CD4-positive, CD25-positive, alpha-beta regulatory T cell (primary cell): ENCODE results near the gene SHROOM1. TPM values are rescaled to one million over a fixed set of nuclear protein-coding genes. Genes with fewer than 3 reads are reported as not detected.

Experiments used
- ATAC-seq, 2 donors: fragments of 150-1000 bp; cut with Tn5 transposase; one replicate each; pipeline ENCODE4 v1.10.0; 2021; ENCODE audit warnings: low read depth in 2 of 2, moderate number of reproducible peaks in 2 of 2, moderate library complexity in 1 of 2
- DNase-seq, 3 donors: peaks; one replicate each; pipeline versions ENCODE4 v3.0.0 to v3.0.0-alpha.2; 2012 to 2022; ENCODE audit warnings: mixed read lengths in 1 of 3
- H3K27ac ChIP-seq: one replicate; pipeline ENCODE4 v1.7.0; 2013; ENCODE audit warnings: mild to moderate bottlenecking, low read length; ENCODE audit not compliant: insufficient read depth, poor library complexity, severe bottlenecking
- H3K27me3 ChIP-seq: one replicate; pipeline ENCODE4 v1.7.0; 2013; ENCODE audit warnings: low read length; ENCODE audit not compliant: control insufficient read depth, insufficient read depth
- H3K36me3 ChIP-seq: one replicate; pipeline ENCODE4 v1.7.0; 2013; ENCODE audit warnings: mild to moderate bottlenecking, low read length, moderate library complexity; ENCODE audit not compliant: control insufficient read depth, insufficient read depth
- H3K4me1 ChIP-seq: 2 replicates; pipeline ENCODE4 v1.7.0; 2013; ENCODE audit warnings: mild to moderate bottlenecking, low read length; ENCODE audit not compliant: insufficient read depth, control insufficient read depth, poor library complexity, severe bottlenecking
- H3K4me3 ChIP-seq: one replicate; pipeline ENCODE4 v1.7.0; 2013; ENCODE audit warnings: low read depth, mild to moderate bottlenecking, low read length, moderate library complexity
- H3K9me3 ChIP-seq, 2 experiments: 1 replicate in 1 of 2; 2 replicates in 1 of 2; pipeline ENCODE4 v1.7.0; 2013; ENCODE audit warnings: low read length in 2 of 2, mild to moderate bottlenecking in 1 of 2, moderate library complexity in 1 of 2; ENCODE audit not compliant: control insufficient read depth in 2 of 2
- H3K27ac Mint-ChIP-seq, 3 donors: one replicate each; pipeline ENCODE4 v1.8.0; 2020 to 2022; ENCODE audit warnings: mild to moderate bottlenecking in 3 of 3, mixed read lengths in 3 of 3, moderate library complexity in 2 of 3
- H3K27me3 Mint-ChIP-seq: one replicate; pipeline ENCODE4 v1.8.0; 2022; ENCODE audit warnings: mild to moderate bottlenecking, mixed read lengths
- H3K36me3 Mint-ChIP-seq: one replicate; pipeline ENCODE4 v1.8.0; 2020; ENCODE audit warnings: mixed read lengths
- H3K4me1 Mint-ChIP-seq, 4 donors: one replicate each; pipeline ENCODE4 v1.8.0; 2020 to 2022; ENCODE audit warnings: mixed read lengths in 4 of 4, mild to moderate bottlenecking in 1 of 4
- H3K4me3 Mint-ChIP-seq, 4 donors: one replicate each; pipeline ENCODE4 v1.8.0; 2020 to 2022; ENCODE audit warnings: mild to moderate bottlenecking in 4 of 4, mixed read lengths in 4 of 4, moderate library complexity in 3 of 4
- H3K9me3 Mint-ChIP-seq, 7 donors: one replicate each; pipeline ENCODE4 v1.8.0; 2020 to 2022; ENCODE audit warnings: mixed read lengths in 7 of 7, mild to moderate bottlenecking in 3 of 7, moderate library complexity in 2 of 7
- polyA plus RNA-seq, 4 donors: library from polyadenylated mRNA; unstranded; fragments of 300-500 nt; fragmentation: Illumina TruSeq; gene quantifications; one replicate each; pipeline ENCODE4 v1.2.3, GENCODE V29; 2021
- total RNA-seq: library from RNA; stranded (reverse); gene quantifications from one replicate; pipeline ENCODE4 v1.2.3, GENCODE V29; 2022

The SHROOM1 gene
- total and polyA plus RNA-seq, 5 donors from 2014 or later = 0.12 TPM; not detected in 4

DNA sequence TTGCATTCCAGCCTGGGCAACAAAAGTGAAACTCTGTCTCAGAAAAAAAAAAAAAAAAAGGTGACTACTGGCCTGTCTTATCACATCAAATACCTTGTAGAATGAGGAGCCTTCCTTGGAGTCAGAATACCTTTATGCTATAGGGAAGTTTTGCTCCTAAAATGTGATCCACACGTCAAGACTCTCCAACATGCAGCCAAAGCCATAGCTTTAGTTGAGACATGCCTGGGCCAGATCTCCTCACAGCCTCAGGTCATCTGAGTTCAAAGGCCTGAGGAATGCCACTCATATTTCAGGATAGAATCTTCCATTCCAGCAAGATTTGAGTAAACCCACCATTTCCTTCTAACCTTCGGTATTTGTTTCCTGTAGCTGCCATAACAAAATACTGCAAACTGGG, 31.1 kb downstream of the SHROOM1 start:
- no peaks in the 10 kb centered on the region for H3K9me3 ChIP-seq
- H3K4me3 ChIP-seq = no peak overlapping the region
- H3K27me3 ChIP-seq = peaks cover 26% of the 10 kb centered on the region
- DNase-seq = no peak
- ATAC-seq = no peak
- H3K4me3 Mint-ChIP-seq = no peak overlapping the region
- H3K9me3 Mint-ChIP-seq = peaks cover 0 to 2% (median 0%) of the 10 kb centered on the region in 7 donors
- peaks cover 56% of the 10 kb centered on the region for H3K27me3 Mint-ChIP-seq
- H3K36me3 ChIP-seq = no peaks in the 10 kb centered on the region
- no peak overlapping the region for H3K27ac Mint-ChIP-seq
- no peaks in the 10 kb centered on the region for H3K4me1 ChIP-seq
- H3K4me1 Mint-ChIP-seq = peaks cover 0 to 4% (median 0%) of the 10 kb centered on the region in 4 donors
- no peaks in the 10 kb centered on the region for H3K36me3 Mint-ChIP-seq
- no peak overlapping the region for H3K27ac ChIP-seq

DNA sequence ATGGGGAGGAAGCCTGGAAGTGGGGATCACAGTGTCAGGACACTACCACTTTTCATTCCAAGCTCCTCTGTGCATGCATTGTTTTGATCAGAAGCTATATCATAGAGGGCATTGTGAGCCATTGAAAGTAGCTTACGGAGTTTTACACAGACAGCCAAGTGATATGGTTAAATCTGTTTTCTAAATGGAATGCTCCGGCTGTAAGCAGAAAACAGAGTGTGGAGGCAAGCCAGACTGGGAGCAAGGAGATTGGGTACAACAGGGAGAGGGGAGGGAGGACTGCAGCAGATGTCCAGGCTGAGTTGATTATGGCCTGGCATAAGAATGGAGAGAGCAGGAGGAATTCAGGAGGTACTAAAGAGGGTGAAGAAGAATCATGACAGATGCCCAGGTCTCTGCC, 32.8 kb downstream of the SHROOM1 start:
- DNase-seq (no peak), ATAC-seq (no peak)
- Mint-ChIP-seq H3K4me3 (no peak overlapping the region), H3K4me1 (no peaks in the 10 kb centered on the region), H3K27ac (no peak overlapping the region), H3K27me3 (peaks cover 51% of the 10 kb centered on the region), H3K36me3 (no peaks in the 10 kb centered on the region), H3K9me3 (no peaks in the 10 kb centered on the region)
- H3K27ac ChIP-seq = no peak overlapping the region
- no peaks in the 10 kb centered on the region for H3K36me3 ChIP-seq
- H3K9me3 ChIP-seq = no peaks in the 10 kb centered on the region
- H3K4me3 ChIP-seq = no peak overlapping the region
- H3K27me3 ChIP-seq = peaks cover 25% of the 10 kb centered on the region
- no peaks in the 10 kb centered on the region for H3K4me1 ChIP-seq

- H3K27ac ChIP-seq = no peak overlapping the region
- no peaks in the 10 kb centered on the region for H3K4me1 ChIP-seq
- no peak for ATAC-seq
- Mint-ChIP-seq H3K9me3 (no peaks in the 10 kb centered on the region), H3K4me1 (no peaks in the 10 kb centered on the region), H3K36me3 (no peaks in the 10 kb centered on the region), H3K4me3 (no peak overlapping the region), H3K27ac (no peak overlapping the region), H3K27me3 (peaks cover 51% of the 10 kb centered on the region)
- H3K9me3 ChIP-seq = no peaks in the 10 kb centered on the region
- peaks cover 5% of the 10 kb centered on the region for H3K27me3 ChIP-seq
- no peak overlapping the region for H3K4me3 ChIP-seq
- H3K36me3 ChIP-seq = no peaks in the 10 kb centered on the region
- no peak for DNase-seq
Measured at GRCh38 chr5:132791026-132791425, 39.4 kb downstream of the SHROOM1 start.

DNA sequence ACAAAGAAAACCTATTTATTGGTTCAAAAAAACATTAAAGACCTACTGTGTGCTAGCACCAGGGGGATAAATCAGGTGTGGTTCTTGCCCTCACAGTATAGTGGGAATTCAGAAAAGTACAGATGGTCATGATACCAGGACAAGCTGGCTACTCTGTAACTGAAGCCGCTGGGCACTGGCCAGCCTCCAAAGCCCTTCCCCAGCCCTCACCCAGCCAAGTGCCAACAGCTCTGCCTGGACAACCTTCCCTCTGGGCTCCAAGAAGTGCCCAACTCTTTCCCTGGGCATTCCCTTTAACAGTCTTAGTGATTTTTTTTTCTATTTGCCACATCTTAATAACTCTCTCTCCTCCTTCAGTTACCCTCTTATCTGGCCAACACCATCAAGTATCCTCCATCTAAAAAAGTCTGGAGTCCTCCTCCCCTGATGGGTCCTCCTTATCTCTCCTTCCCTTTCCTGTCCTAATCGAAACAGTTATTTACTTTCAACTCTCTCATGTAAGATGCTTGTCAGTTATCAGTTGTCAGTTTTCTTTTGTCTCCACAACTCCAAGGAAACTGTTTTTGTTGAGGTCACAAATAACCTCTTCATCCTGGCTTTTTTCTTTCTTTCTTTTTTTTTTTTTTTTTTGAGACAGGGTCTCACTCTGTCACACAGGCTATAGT, 40.1 kb downstream of the SHROOM1 start:
- Histone ChIP-seq H3K4me3 (no peak overlapping the region), H3K4me1 (no peaks in the 10 kb centered on the region), H3K27me3 (peaks cover 7% of the 10 kb centered on the region), H3K36me3 (no peaks in the 10 kb centered on the region), H3K9me3 (no peaks in the 10 kb centered on the region), H3K27ac (no peak overlapping the region)
- Mint-ChIP-seq H3K9me3 (no peaks in the 10 kb centered on the region), H3K4me3 (peak overlapping the region in 1 of 4 donors; percentile 62), H3K36me3 (no peaks in the 10 kb centered on the region), H3K27ac (peak overlapping the region in 1 of 3 donors; percentile 54), H3K27me3 (peaks cover 57% of the 10 kb centered on the region), H3K4me1 (no peaks in the 10 kb centered on the region)
- no peak for DNase-seq
- no peak for ATAC-seq

DNA sequence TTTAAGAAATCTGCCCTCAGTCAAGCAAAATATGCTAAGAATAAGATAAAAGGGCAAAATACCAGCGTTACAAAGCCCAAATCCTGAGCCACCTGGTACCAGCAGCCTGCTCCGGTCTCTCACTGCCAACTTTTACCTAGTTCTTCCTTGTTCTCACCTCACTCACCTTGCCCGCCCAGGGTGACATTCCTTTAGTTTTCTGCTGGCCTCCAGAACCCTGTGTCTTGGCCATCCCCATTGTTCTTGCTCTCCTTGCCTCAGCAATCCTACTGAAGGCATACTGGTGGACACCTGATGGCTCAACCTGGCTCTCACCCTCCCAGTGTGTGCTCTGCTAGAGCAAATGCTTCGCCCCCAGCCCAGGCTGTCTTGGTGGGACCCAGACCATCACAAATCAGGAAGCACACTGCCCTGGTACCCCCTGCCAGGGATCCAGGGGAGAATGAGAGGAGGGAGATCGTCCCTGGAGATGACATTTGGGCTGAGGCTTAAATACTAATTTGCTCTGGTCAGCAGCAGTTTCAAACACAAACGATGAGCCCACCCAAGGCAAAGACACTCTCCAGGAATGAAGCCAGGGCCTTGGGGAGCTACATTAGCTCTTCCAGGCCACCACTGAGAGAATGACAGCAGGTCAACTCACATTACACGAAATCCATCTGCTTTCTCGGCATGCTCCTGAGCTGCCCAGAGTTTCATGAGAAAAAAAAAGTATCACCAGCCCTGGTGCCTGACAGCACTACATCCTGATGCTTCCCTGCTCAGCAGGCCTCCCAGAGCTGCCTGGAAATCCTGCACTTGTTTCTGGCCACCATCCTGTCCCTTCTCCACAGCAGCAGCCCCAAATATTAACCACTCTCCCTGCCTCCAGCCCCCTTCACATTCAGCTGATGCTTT, 41.2 kb downstream of the SHROOM1 start:
- Histone ChIP-seq H3K4me1 (no peaks in the 10 kb centered on the region), H3K9me3 (no peaks in the 10 kb centered on the region), H3K36me3 (no peaks in the 10 kb centered on the region), H3K4me3 (no peak overlapping the region), H3K27me3 (peaks cover 11% of the 10 kb centered on the region), H3K27ac (no peak overlapping the region)
- peaks cover 0 to 3% (median 0%) of the 10 kb centered on the region in 4 donors for H3K4me1 Mint-ChIP-seq
- H3K27ac Mint-ChIP-seq = no peak overlapping the region
- H3K4me3 Mint-ChIP-seq = no peak overlapping the region
- ATAC-seq (no peak), DNase-seq (no peak)
- H3K27me3 Mint-ChIP-seq = peaks cover 64% of the 10 kb centered on the region
- H3K9me3 Mint-ChIP-seq = no peaks in the 10 kb centered on the region
- H3K36me3 Mint-ChIP-seq = no peaks in the 10 kb centered on the region

GRCh38 chr5:132788508-132788907, 41.9 kb downstream of the SHROOM1 start:
- DNase-seq (no peak), ATAC-seq (no peak)
- Mint-ChIP-seq H3K9me3 (no peaks in the 10 kb centered on the region), H3K4me3 (no peak overlapping the region), H3K27me3 (peaks cover 57% of the 10 kb centered on the region), H3K4me1 (peaks cover 0 to 3% (median 0%) of the 10 kb centered on the region in 4 donors), H3K36me3 (no peaks in the 10 kb centered on the region), H3K27ac (no peak overlapping the region)
- no peak overlapping the region for H3K4me3 ChIP-seq
- no peaks in the 10 kb centered on the region for H3K36me3 ChIP-seq
- H3K27ac ChIP-seq = no peak overlapping the region
- no peaks in the 10 kb centered on the region for H3K9me3 ChIP-seq
- H3K27me3 ChIP-seq = peaks cover 13% of the 10 kb centered on the region
- H3K4me1 ChIP-seq = no peaks in the 10 kb centered on the region

DNA sequence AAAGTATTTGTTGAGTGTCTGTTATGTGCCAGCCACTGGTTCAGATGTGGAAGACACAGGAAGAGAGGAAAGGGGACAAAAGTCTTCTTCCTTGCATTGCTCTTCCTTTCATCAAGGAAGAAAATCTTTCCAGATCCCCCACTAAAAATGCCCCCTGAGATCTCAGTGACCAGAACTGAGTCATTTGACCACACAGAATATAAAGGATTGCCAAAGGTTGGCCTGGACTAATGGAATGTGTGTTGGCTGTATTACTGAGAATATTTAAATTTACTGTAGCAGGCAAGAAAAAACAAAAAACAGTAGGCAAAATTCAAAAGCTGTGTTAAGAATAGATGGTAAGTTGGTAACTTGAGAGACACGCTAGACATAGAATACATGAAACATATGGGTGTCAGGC, 43.4 kb downstream of the SHROOM1 start:
- H3K4me3 Mint-ChIP-seq = no peak overlapping the region
- H3K4me3 ChIP-seq = no peak overlapping the region
- H3K9me3 ChIP-seq = no peaks in the 10 kb centered on the region
- no peaks in the 10 kb centered on the region for H3K4me1 ChIP-seq
- no peaks in the 10 kb centered on the region for H3K36me3 Mint-ChIP-seq
- no peaks in the 10 kb centered on the region for H3K36me3 ChIP-seq
- H3K27me3 ChIP-seq = peaks cover 16% of the 10 kb centered on the region
- no peaks in the 10 kb centered on the region for H3K9me3 Mint-ChIP-seq
- DNase-seq (no peak), ATAC-seq (no peak)
- no peak overlapping the region for H3K27ac Mint-ChIP-seq
- H3K27me3 Mint-ChIP-seq = peaks cover 57% of the 10 kb centered on the region
- peaks cover 0 to 3% (median 0%) of the 10 kb centered on the region in 4 donors for H3K4me1 Mint-ChIP-seq
- no peak overlapping the region for H3K27ac ChIP-seq
